MCF 10A (cell line): ENCODE data around the gene SLC2A2. TPM values are rescaled to one million over a fixed set of nuclear protein-coding genes. Genes with fewer than 3 reads are reported as not detected.

Experiments used
- BruUV-seq: library from RNA; stranded (reverse); fragments of 400-500 nt; replicated peaks from 2 replicates; lab custom pipeline; 2021; lab: Mats Ljungman, UMichigan
- CTCF ChIA-PET: fragments of 300-600 bp; sonication (Branson Sonifier 250); formaldehyde crosslinking; extraction: SDS; loops from one replicate; lab custom pipeline; 2021; ENCODE audit warnings: antibody characterized with exemption, inconsistent platforms; lab: Yijun Ruan, JAX
- POLR2A ChIA-PET: fragments of 300-600, 350-650 bp; sonication (Branson Sonifier 250); formaldehyde crosslinking; extraction: SDS; loops from one replicate; lab custom pipeline; 2020; ENCODE audit warnings: antibody characterized with exemption, inconsistent platforms; lab: Yijun Ruan, JAX
- DNase-seq: peaks from one replicate; pipeline ENCODE4 v3.0.0-alpha.2; 2018; ENCODE audit not compliant: unreplicated experiment
- H3K27ac Mint-ChIP-seq: one replicate; pipeline ENCODE4 v1.8.0; 2022; ENCODE audit warnings: mild to moderate bottlenecking, low read depth, mixed read lengths; ENCODE audit not compliant: unreplicated experiment
- H3K27me3 Mint-ChIP-seq: one replicate; pipeline ENCODE4 v1.8.0; 2022; ENCODE audit warnings: mixed read lengths; ENCODE audit not compliant: insufficient read depth, unreplicated experiment
- H3K36me3 Mint-ChIP-seq: one replicate; pipeline ENCODE4 v1.8.0; 2022; ENCODE audit warnings: mild to moderate bottlenecking, moderate library complexity, mixed read lengths; ENCODE audit not compliant: insufficient read depth, unreplicated experiment
- H3K4me1 Mint-ChIP-seq: one replicate; pipeline ENCODE4 v1.8.0; 2022; ENCODE audit warnings: mixed read lengths; ENCODE audit not compliant: insufficient read depth, unreplicated experiment
- H3K4me3 Mint-ChIP-seq: one replicate; pipeline ENCODE4 v1.8.0; 2022; ENCODE audit warnings: mild to moderate bottlenecking, moderate library complexity, mixed read lengths; ENCODE audit not compliant: unreplicated experiment
- H3K9me3 Mint-ChIP-seq: one replicate; pipeline ENCODE4 v1.8.0; 2022; ENCODE audit warnings: mixed read lengths; ENCODE audit not compliant: unreplicated experiment
- intact Hi-C: fragments of 100-400 bp; cut with micrococcal nuclease; formaldehyde crosslinking; loops from 2 replicates; pipeline ENCODE4 v1.14.1; 2022
- total RNA-seq: library from RNA; stranded (reverse); gene quantifications from 2 replicates; pipeline ENCODE4 v1.2.3, GENCODE V29; 2022
- TF ChIP-seq, protein P1 (sequence below): fragments of 200-600 bp; IDR thresholded peaks from one replicate; pipeline ENCODE4 v1.8.0; 2022; ENCODE audit warnings: antibody characterized with exemption, mild to moderate bottlenecking; ENCODE audit not compliant: unreplicated experiment

The SLC2A2 gene
- total RNA-seq, 1 experiment from 2014 or later, result not detected

GRCh38 chr3:171046760-171047159 is 20.2 kb upstream of the SLC2A2 start:
- Mint-ChIP-seq H3K9me3 (no peaks in the 10 kb centered on the region), H3K4me3 (no peak overlapping the region), H3K36me3 (no peaks in the 10 kb centered on the region), H3K4me1 (peaks cover 8% of the 10 kb centered on the region), H3K27me3 (no peaks in the 10 kb centered on the region), H3K27ac (no peak overlapping the region)
- TF ChIP-seq, protein P1, sequence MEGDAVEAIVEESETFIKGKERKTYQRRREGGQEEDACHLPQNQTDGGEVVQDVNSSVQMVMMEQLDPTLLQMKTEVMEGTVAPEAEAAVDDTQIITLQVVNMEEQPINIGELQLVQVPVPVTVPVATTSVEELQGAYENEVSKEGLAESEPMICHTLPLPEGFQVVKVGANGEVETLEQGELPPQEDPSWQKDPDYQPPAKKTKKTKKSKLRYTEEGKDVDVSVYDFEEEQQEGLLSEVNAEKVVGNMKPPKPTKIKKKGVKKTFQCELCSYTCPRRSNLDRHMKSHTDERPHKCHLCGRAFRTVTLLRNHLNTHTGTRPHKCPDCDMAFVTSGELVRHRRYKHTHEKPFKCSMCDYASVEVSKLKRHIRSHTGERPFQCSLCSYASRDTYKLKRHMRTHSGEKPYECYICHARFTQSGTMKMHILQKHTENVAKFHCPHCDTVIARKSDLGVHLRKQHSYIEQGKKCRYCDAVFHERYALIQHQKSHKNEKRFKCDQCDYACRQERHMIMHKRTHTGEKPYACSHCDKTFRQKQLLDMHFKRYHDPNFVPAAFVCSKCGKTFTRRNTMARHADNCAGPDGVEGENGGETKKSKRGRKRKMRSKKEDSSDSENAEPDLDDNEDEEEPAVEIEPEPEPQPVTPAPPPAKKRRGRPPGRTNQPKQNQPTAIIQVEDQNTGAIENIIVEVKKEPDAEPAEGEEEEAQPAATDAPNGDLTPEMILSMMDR, result no peak
- intact Hi-C loops, result no loop called here
- ChIA-PET CTCF (interaction anchor here (1.0 kb wide), 1 partner anchor 519 kb away, joined by 7 read pairs; no protein-coding TSS in a partner anchor), POLR2A (interaction anchor here (0.7 kb wide), 1 partner anchor 9 kb away, joined by 3 read pairs; no protein-coding TSS in a partner anchor)
- BruUV-seq, result no TSS peak
- no peak for DNase-seq

- ChIA-PET CTCF (interaction anchor here (0.5 kb wide), 2 partner anchors 21 to 602 kb away, joined by 3 to 4 read pairs; no protein-coding TSS in a partner anchor), POLR2A (interaction anchor here (0.5 to 0.6 kb wide), 2 partner anchors 10 to 46 kb away, joined by 3 to 8 read pairs; no protein-coding TSS in a partner anchor)
- Mint-ChIP-seq H3K4me3 (no peak overlapping the region), H3K4me1 (peaks cover 8% of the 10 kb centered on the region), H3K27me3 (no peaks in the 10 kb centered on the region), H3K9me3 (no peaks in the 10 kb centered on the region), H3K36me3 (no peaks in the 10 kb centered on the region), H3K27ac (peak overlapping the region; percentile 41)
- TF ChIP-seq, protein P1, result no peak
- intact Hi-C loops, result no loop called here
- BruUV-seq, result no TSS peak
- DNase-seq, result peak; percentile 54
Observed at GRCh38 chr3:171044835-171045793, 18.6 kb upstream of the SLC2A2 start.

- H3K36me3 Mint-ChIP-seq, result no peaks in the 10 kb centered on the region
- ChIA-PET CTCF (interaction anchor here (0.5 kb wide), 1 partner anchor 20 kb away, joined by 3 read pairs; no protein-coding TSS in a partner anchor), POLR2A (interaction anchor here (0.6 kb wide), 1 partner anchor 47 kb away, joined by 8 read pairs; no protein-coding TSS in a partner anchor)
- H3K9me3 Mint-ChIP-seq, result no peaks in the 10 kb centered on the region
- TF ChIP-seq, protein P1, result no peak
- no peak overlapping the region for H3K27ac Mint-ChIP-seq
- H3K27me3 Mint-ChIP-seq, result no peaks in the 10 kb centered on the region
- BruUV-seq, result no TSS peak
- H3K4me1 Mint-ChIP-seq, result peaks cover 8% of the 10 kb centered on the region
- no peak for DNase-seq
- H3K4me3 Mint-ChIP-seq, result no peak overlapping the region
- intact Hi-C loops, result no loop called here
Observed at GRCh38 chr3:171044384-171044783, 17.9 kb upstream of the SLC2A2 start.

GRCh38 chr3:171039674-171040073 is 13.2 kb upstream of the SLC2A2 start:
- no peaks in the 10 kb centered on the region for H3K27me3 Mint-ChIP-seq
- H3K27ac Mint-ChIP-seq, result no peak overlapping the region
- no peak for DNase-seq
- H3K4me3 Mint-ChIP-seq, result no peak overlapping the region
- POLR2A ChIA-PET, result no interaction called here
- no peaks in the 10 kb centered on the region for H3K9me3 Mint-ChIP-seq
- CTCF ChIA-PET, result no interaction called here
- no TSS peak for BruUV-seq
- no peaks in the 10 kb centered on the region for H3K36me3 Mint-ChIP-seq
- TF ChIP-seq, protein P1, result no peak
- H3K4me1 Mint-ChIP-seq, result no peaks in the 10 kb centered on the region
- intact Hi-C loops, result no loop called here
